IMR-90 (cell line): ENCODE results near the gene TMEM74B. TPM values are rescaled to one million over a fixed set of nuclear protein-coding genes. Genes with fewer than 3 reads are reported as not detected.

Experiments used
- ATAC-seq: fragments of 200-7000 bp; cut with Tn5 transposase; 2 replicates; pipeline ENCODE4 v1.9.1; 2020; ENCODE audit warnings: low read depth, mild to moderate bottlenecking, moderate library complexity
- BruUV-seq: library from RNA; stranded (reverse); fragments of 400-500 nt; replicated peaks from 2 replicates; lab custom pipeline; 2021; lab: Mats Ljungman, UMichigan
- CTCF ChIA-PET: fragments of 300-600 bp; formaldehyde crosslinking; extraction: SDS; loops from one replicate; lab custom pipeline; 2021; ENCODE audit warnings: antibody characterized with exemption; lab: Yijun Ruan, JAX
- POLR2A ChIA-PET: fragments of 300-600 bp; sonication (Branson Sonifier 250); formaldehyde crosslinking; loops from one replicate; lab custom pipeline; 2022; ENCODE audit warnings: antibody characterized with exemption; ENCODE audit not compliant: unreplicated experiment; lab: Charles Lee
- DNase-seq: peaks from one replicate; pipeline ENCODE4 v3.0.0; 2013
- H2AFZ ChIP-seq: replicated peaks from 2 replicates; pipeline ENCODE3; 2013; ENCODE audit warnings: low read length, mild to moderate bottlenecking; ENCODE audit not compliant: poor library complexity
- H2AK5ac ChIP-seq: 2 replicates; pipeline ENCODE4 v1.6.1; 2013; ENCODE audit warnings: low read depth, low read length, inconsistent platforms
- H2AK9ac ChIP-seq: replicated peaks from 2 replicates; pipeline ENCODE3; 2013; ENCODE audit warnings: mild to moderate bottlenecking, low read depth, low read length, moderate library complexity; ENCODE audit not compliant: poor library complexity
- H2BK120ac ChIP-seq: 2 replicates; pipeline ENCODE4 v1.6.1; 2013; ENCODE audit warnings: low read depth, low read length, inconsistent platforms
- H2BK15ac ChIP-seq: 3 replicates; pipeline ENCODE4 v1.6.1; 2013; ENCODE audit warnings: low read depth, low read length, inconsistent platforms
- H2BK20ac ChIP-seq: 2 replicates; pipeline ENCODE4 v1.6.1; 2013; ENCODE audit warnings: low read depth, mild to moderate bottlenecking, inconsistent platforms, low read length, moderate library complexity
- H2BK5ac ChIP-seq: 2 replicates; pipeline ENCODE4 v1.6.1; 2013; ENCODE audit warnings: mild to moderate bottlenecking, low read depth, low read length, inconsistent platforms; ENCODE audit not compliant: poor library complexity, severe bottlenecking
- H3K14ac ChIP-seq: replicated peaks from 2 replicates; pipeline ENCODE4 v1.6.1; 2013; ENCODE audit warnings: low read depth, low read length, inconsistent platforms
- H3K18ac ChIP-seq: 2 replicates; pipeline ENCODE4 v1.6.1; 2013; ENCODE audit warnings: low read depth, low read length, control low read depth
- H3K23ac ChIP-seq: 2 replicates; pipeline ENCODE4 v1.6.1; 2013; ENCODE audit warnings: low read depth, low read length, inconsistent platforms
- H3K27ac ChIP-seq: 2 replicates; pipeline ENCODE4 v1.5.1; 2013; ENCODE audit warnings: mild to moderate bottlenecking, control low read depth, low read length; ENCODE audit not compliant: insufficient read depth
- H3K27me3 ChIP-seq: 2 replicates; pipeline ENCODE4 v1.6.1; 2013; ENCODE audit warnings: low read length; ENCODE audit not compliant: control insufficient read depth, insufficient read depth
- H3K36me3 ChIP-seq: 2 replicates; pipeline ENCODE4 v1.6.1; 2013; ENCODE audit warnings: low read length, mixed read lengths; ENCODE audit not compliant: control insufficient read depth, insufficient read depth
- H3K4ac ChIP-seq: 2 replicates; pipeline ENCODE4 v1.6.1; 2013; ENCODE audit warnings: low read depth, low read length, inconsistent platforms
- H3K4me1 ChIP-seq: 2 replicates; pipeline ENCODE4 v1.6.1; 2013; ENCODE audit warnings: low read length, mixed read lengths; ENCODE audit not compliant: control insufficient read depth, insufficient read depth
- H3K4me2 ChIP-seq: 2 replicates; pipeline ENCODE4 v1.6.1; 2013; ENCODE audit warnings: low read depth, mild to moderate bottlenecking, control low read depth, low read length, moderate library complexity
- H3K4me3 ChIP-seq: 2 replicates; pipeline ENCODE4 v1.5.1; 2013; ENCODE audit warnings: low read depth, mild to moderate bottlenecking, control low read depth, low read length, moderate library complexity; ENCODE audit not compliant: insufficient read depth
- H3K56ac ChIP-seq: 2 replicates; pipeline ENCODE4 v1.6.1; 2013; ENCODE audit warnings: low read length, inconsistent platforms; ENCODE audit not compliant: insufficient read depth; ENCODE audit errors: extremely low read depth
- H3K79me1 ChIP-seq, 2 experiments: 2 replicates each; pipeline ENCODE4 v1.6.1; 2013; ENCODE audit warnings: low read length in 2 of 2, inconsistent platforms in 1 of 2, low read depth in 1 of 2
- H3K9ac ChIP-seq: 2 replicates; pipeline ENCODE4 v1.6.1; 2013; ENCODE audit warnings: low read depth, low read length, control low read depth
- H3K9me1 ChIP-seq: 2 replicates; pipeline ENCODE4 v1.6.1; 2013; ENCODE audit warnings: low read length, inconsistent platforms; ENCODE audit not compliant: insufficient read depth
- H3K9me3 ChIP-seq: 2 replicates; pipeline ENCODE4 v1.6.1; 2013; ENCODE audit warnings: low read length; ENCODE audit not compliant: control insufficient read depth, insufficient read depth
- H4K20me1 ChIP-seq: 2 replicates; pipeline ENCODE4 v1.6.1; 2013; ENCODE audit warnings: low read length, inconsistent platforms; ENCODE audit not compliant: insufficient read depth
- H4K5ac ChIP-seq: 2 replicates; pipeline ENCODE4 v1.6.1; 2013; ENCODE audit warnings: mild to moderate bottlenecking, low read depth, low read length, control low read depth
- H4K8ac ChIP-seq, 2 experiments: 2 replicates each; pipeline ENCODE4 v1.6.1; 2013; ENCODE audit warnings: low read depth in 2 of 2, low read length in 2 of 2, control low read depth in 1 of 2, inconsistent platforms in 1 of 2
- H4K91ac ChIP-seq: 2 replicates; pipeline ENCODE4 v1.6.1; 2013; ENCODE audit warnings: low read depth, low read length, inconsistent platforms; ENCODE audit not compliant: insufficient read depth
- BHLHE40 ChIP-seq: fragments of 150-350 bp; IDR thresholded peaks from 2 replicates; pipeline ENCODE4 v1.6.1; 2016; ENCODE audit warnings: mild to moderate bottlenecking, low read depth, low read length
- ELK1 ChIP-seq: fragments of 150-350 bp; IDR thresholded peaks from 2 replicates; pipeline ENCODE4 v1.6.1; 2016; ENCODE audit warnings: low read depth, mild to moderate bottlenecking, low read length, moderate library complexity, borderline replicate concordance
- MAZ ChIP-seq: IDR thresholded peaks from 2 replicates; pipeline ENCODE4 v1.6.1; 2012; ENCODE audit warnings: low read depth, mild to moderate bottlenecking, low read length, improper control_type of control experiment, moderate library complexity, borderline replicate concordance
- MXI1 ChIP-seq: IDR thresholded peaks from 2 replicates; pipeline ENCODE4 v1.6.1; 2012; ENCODE audit warnings: low read depth, mild to moderate bottlenecking, low read length, moderate library complexity, borderline replicate concordance
- NFE2L2 ChIP-seq: fragments of 150-350 bp; IDR thresholded peaks from 2 replicates; pipeline ENCODE4 v1.6.1; 2016; ENCODE audit warnings: low read depth, mild to moderate bottlenecking, low read length
- POLR2A ChIP-seq: IDR thresholded peaks from 2 replicates; pipeline ENCODE4 v1.6.1; 2012; ENCODE audit warnings: mild to moderate bottlenecking, low read depth, low read length
- RAD21 ChIP-seq: IDR thresholded peaks from 2 replicates; pipeline ENCODE4 v1.6.1; 2012; ENCODE audit warnings: low read length, improper control_type of control experiment
- SMC3 ChIP-seq: fragments of 150-350 bp; IDR thresholded peaks from 2 replicates; pipeline ENCODE4 v1.6.1; 2016; ENCODE audit warnings: low read depth, mild to moderate bottlenecking, antibody characterized with exemption, low read length, moderate library complexity
- WGBS, 2 experiments: methylation state at CpG; one replicate each; pipeline versions ENCODE4 v1.1.5 to v1.1.7; 2013; ENCODE audit warnings: missing lambda C conversion rate in 2 of 2; ENCODE audit not compliant: insufficient read length in 1 of 2; ENCODE audit errors: extremely low coverage in 2 of 2; 5-methylcytosine and 5-hydroxymethylcytosine counted together
- dilution Hi-C: fragments of 300-500 bp; cut with HindIII; formaldehyde crosslinking; loops from one replicate; pipeline ENCODE4 v1.14.3; 2018; ENCODE audit warnings: low sequenced_read_pairs; ENCODE audit not compliant: unreplicated experiment
- in situ Hi-C: fragments of 300-500 bp; cut with MboI; formaldehyde crosslinking; loops from 3 replicates; pipeline ENCODE4 v1.14.3; 2019; ENCODE audit warnings: low sequenced_read_pairs, inconsistent platforms, mixed read lengths
- intact Hi-C: fragments of 100-400 bp; cut with micrococcal nuclease; formaldehyde crosslinking; loops from 2 replicates; pipeline ENCODE4 v1.10.0; 2022
- polyA plus RNA-seq, 3 experiments: library from polyadenylated mRNA; depleted of rRNA; stranded (reverse); fragments of >200 nt; gene quantifications; 2 replicates each; pipeline ENCODE4 v1.2.3, GENCODE V29; 2012; ENCODE audit warnings: low replicate concordance in 1 of 3
- total RNA-seq: library from RNA; depleted of rRNA; stranded (reverse); fragments of >200 nt; gene quantifications from 2 replicates; pipeline ENCODE4 v1.2.3, GENCODE V29; 2012

TMEM74B gene
- total and polyA plus RNA-seq, 2 of the 4 experiments (the other 2 are of a cell fraction): 0.03 TPM; not detected in 1

- Histone ChIP-seq H3K14ac (no peak overlapping the region), H2BK15ac (no peak overlapping the region), H4K20me1 (no peaks in the 10 kb centered on the region), H3K56ac (no peak overlapping the region), H3K4ac (no peak overlapping the region), H3K9ac (no peak overlapping the region), H3K9me3 (no peaks in the 10 kb centered on the region), H3K18ac (no peak overlapping the region), H3K27ac (no peak overlapping the region), H3K27me3 (peaks cover 14% of the 10 kb centered on the region), H3K9me1 (no peaks in the 10 kb centered on the region), H3K4me1 (no peaks in the 10 kb centered on the region), H2AK9ac (no peak overlapping the region), H4K5ac (no peak overlapping the region), H4K91ac (no peak overlapping the region), H2AFZ (no peak overlapping the region), H3K36me3 (no peaks in the 10 kb centered on the region), H3K4me3 (no peak overlapping the region), H2BK120ac (no peak overlapping the region), H3K79me1 (no peaks in the 10 kb centered on the region), H3K4me2 (no peak overlapping the region), H4K8ac (no peak overlapping the region), H2AK5ac (no peak overlapping the region), H2BK5ac (no peak overlapping the region), H3K23ac (no peak overlapping the region), H2BK20ac (no peak overlapping the region)
- no peak for TF ChIP-seq ELK1
- no peak for TF ChIP-seq POLR2A
- TF ChIP-seq MAZ: no peak
- TF ChIP-seq SMC3: no peak
- no peak for TF ChIP-seq BHLHE40
- no peak for TF ChIP-seq NFE2L2
- TF ChIP-seq RAD21: no peak
- TF ChIP-seq MXI1: no peak
- WGBS, 2 experiments: 20% methylated on average over 1 of the region's 11 CpGs; no CpG with 5 or more reads in 1 of the 2 experiments
- intact Hi-C loops (loop anchor here (10.0 kb wide), 1 partner anchor 179 kb away; the partner anchor contains the start of gene FKBP1A), in situ Hi-C loops (loop anchor here (10.0 kb wide), 1 partner anchor 401 kb away; no protein-coding TSS in a partner anchor), dilution Hi-C loops (no loop called here)
- ChIA-PET POLR2A (no interaction called here), CTCF (no interaction called here)
- ATAC-seq (no peak), DNase-seq (no peak)
- BruUV-seq: no TSS peak
Observed at GRCh38 chr20:1215386-1216170, 30.8 kb upstream of the TMEM74B start.
